Esophagus squamous epithelium (tissue), 4 donors: ENCODE results near the gene WNK2.

Experiments
- CTCF ChIP-seq, 6 experiments: fragments of 450-650 bp in 4 of 6; fragments of 200-600 bp in 2 of 6; sonication (generic) in 2 of 6; IDR thresholded peaks; one replicate each; pipeline ENCODE4 v1.5.1; 2016 to 2019; ENCODE audit warnings: antibody characterized with exemption in 6 of 6, mild to moderate bottlenecking in 4 of 6, moderate library complexity in 4 of 6
- POLR2A ChIP-seq, 4 donors: fragments of 450-650 bp; IDR thresholded peaks; one replicate each; pipeline ENCODE4 v1.6.1; 2017; ENCODE audit warnings: antibody characterized with exemption in 4 of 4, mild to moderate bottlenecking in 4 of 4, moderate library complexity in 3 of 4

GRCh38 chr9:93288341-93288740 lies 104.4 kb downstream of the WNK2 start:
- TF ChIP-seq CTCF (IDR thresholded peaks at IDR 0.05), result no peak
- TF ChIP-seq POLR2A (IDR thresholded peaks at IDR 0.05), result no peak
